ENCODE measurements around the gene HNRNPL. TPM values are rescaled to one million over a fixed set of nuclear protein-coding genes. Genes with fewer than 3 reads are reported as not detected.
A peak's percentile ranks its signal among the peaks of the same experiment; 100 is the strongest.

The HNRNPL gene
- total and polyA plus RNA-seq, 2 donors (not counting 1 experiment from before 2014, with no cell fraction given), result 292 to 418 TPM

DNA sequence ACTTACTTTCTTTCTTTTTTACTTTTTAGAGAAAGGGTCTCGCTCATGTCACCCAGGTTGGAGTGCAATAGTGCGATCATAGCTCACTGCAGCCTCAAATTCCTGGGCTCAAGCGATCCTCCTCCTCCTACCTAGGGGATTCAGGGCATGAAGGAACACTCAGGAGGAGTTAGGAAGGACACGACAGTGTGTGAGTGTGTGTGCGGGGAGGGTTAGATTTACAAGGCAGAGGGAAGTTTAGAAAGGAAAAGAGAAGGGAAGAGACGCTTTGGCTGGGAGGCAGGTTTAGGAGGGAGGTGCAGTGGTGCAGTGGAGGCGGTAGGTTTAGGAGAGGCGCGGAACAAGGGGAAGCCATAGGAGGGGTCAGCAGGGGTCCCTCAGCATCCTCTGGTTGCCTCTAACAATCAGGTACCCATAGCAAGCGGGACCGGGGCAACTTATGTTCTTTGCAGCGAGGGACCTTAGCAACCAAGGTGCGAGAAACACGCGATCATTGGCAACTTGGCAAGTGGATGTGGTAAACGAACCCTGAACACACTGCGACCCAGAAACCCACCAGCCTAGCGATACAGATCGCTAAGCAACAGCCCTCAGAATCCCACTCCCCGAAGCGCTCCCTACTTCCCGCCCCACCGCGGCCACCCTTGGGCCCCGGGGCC is 49.1 kb upstream of the HNRNPL start:
- Histone ChIP-seq H3K27ac (ENCODE audit: low read length in 2 of 2) (peak overlapping the region; percentile 72 to 99), H2AFZ (ENCODE audit: insufficient read depth, low read depth, low read length, poor library complexity, severe bottlenecking) (peak overlapping the region; percentile 84), H3K4me3 (ENCODE audit: control extremely low read depth in 1 of 5, extremely low read depth in 1 of 5, insufficient read depth in 1 of 5, low read depth in 2 of 5, low read length in 4 of 5) (peak overlapping the region; percentile 76 to 95 (median 85)), H3K4me1 (ENCODE audit: control insufficient read depth in 2 of 2, insufficient read depth in 2 of 2, low read length in 2 of 2) (peaks cover 20 to 30% of the 10 kb centered on the region in 2 donors), H3K27me3 (replicated peaks in 1 of 4; ENCODE audit: control extremely low read depth in 1 of 4, control insufficient read depth in 3 of 4, insufficient read depth in 4 of 4, low read length in 3 of 4) (no peaks in the 10 kb centered on the region), H3K9ac (ENCODE audit: low read length) (peak overlapping the region; percentile 95), H3K36me3 (replicated peaks in 1 of 2; ENCODE audit: control extremely low read depth in 1 of 2, control insufficient read depth in 1 of 2, extremely low read depth in 1 of 2, insufficient read depth in 2 of 2, low read length in 1 of 2) (no peaks in the 10 kb centered on the region), H3K4me2 (replicated peaks; ENCODE audit: low read depth, low read length, poor library complexity, severe bottlenecking) (peak overlapping the region; percentile 81), H3K79me2 (ENCODE audit: control insufficient read depth, insufficient read depth, low read length) (peaks cover 89% of the 10 kb centered on the region), H4K20me1 (ENCODE audit: control insufficient read depth, insufficient read depth, low read length, poor library complexity, severe bottlenecking) (no peaks in the 10 kb centered on the region), H3K9me3 (ENCODE audit: control extremely low read depth in 1 of 3, control insufficient read depth in 2 of 3, insufficient read depth in 1 of 3, low read length in 2 of 3) (peaks cover 0 to 4% (median 0%) of the 10 kb centered on the region in 3 donors)
- peak overlapping the region; percentile 96 for H3K4me3 Mint-ChIP-seq
- ChIA-PET CTCF (no interaction called here), POLR2A (interaction anchor here (1.6 to 1.9 kb wide), 3 partner anchors 47 to 281 kb away, joined by 7 to 13 read pairs (median 8); partner anchors contain the start of genes EIF3K and MAP4K1)
- no peaks in the 10 kb centered on the region for H3K27me3 Mint-ChIP-seq
- H3K9me3 Mint-ChIP-seq (ENCODE audit: insufficient read depth), result no peaks in the 10 kb centered on the region
- ATAC-seq (ENCODE audit: low read depth) (no peak), DNase-seq (no peak)
- intact Hi-C loops (cut with micrococcal nuclease), result loop anchor here (1.0 to 2.0 kb wide), 9 partner anchors 20 to 525 kb away; partner anchors contain the start of genes ACTN4, ECH1, EIF3K and FAM98C
- peak overlapping the region; percentile 94 for H3K27ac Mint-ChIP-seq
- TF ChIP-seq, protein P1, sequence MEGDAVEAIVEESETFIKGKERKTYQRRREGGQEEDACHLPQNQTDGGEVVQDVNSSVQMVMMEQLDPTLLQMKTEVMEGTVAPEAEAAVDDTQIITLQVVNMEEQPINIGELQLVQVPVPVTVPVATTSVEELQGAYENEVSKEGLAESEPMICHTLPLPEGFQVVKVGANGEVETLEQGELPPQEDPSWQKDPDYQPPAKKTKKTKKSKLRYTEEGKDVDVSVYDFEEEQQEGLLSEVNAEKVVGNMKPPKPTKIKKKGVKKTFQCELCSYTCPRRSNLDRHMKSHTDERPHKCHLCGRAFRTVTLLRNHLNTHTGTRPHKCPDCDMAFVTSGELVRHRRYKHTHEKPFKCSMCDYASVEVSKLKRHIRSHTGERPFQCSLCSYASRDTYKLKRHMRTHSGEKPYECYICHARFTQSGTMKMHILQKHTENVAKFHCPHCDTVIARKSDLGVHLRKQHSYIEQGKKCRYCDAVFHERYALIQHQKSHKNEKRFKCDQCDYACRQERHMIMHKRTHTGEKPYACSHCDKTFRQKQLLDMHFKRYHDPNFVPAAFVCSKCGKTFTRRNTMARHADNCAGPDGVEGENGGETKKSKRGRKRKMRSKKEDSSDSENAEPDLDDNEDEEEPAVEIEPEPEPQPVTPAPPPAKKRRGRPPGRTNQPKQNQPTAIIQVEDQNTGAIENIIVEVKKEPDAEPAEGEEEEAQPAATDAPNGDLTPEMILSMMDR (IDR thresholded peaks at IDR 0.05), result no peak
- no peak for TF ChIP-seq EZH2 (IDR thresholded peaks at IDR 0.05; ENCODE audit: borderline replicate concordance, insufficient read depth, low read depth, low read length, poor library complexity, severe bottlenecking)
- peaks cover 35% of the 10 kb centered on the region for H3K4me1 Mint-ChIP-seq
- WGBS (ENCODE audit: insufficient coverage), result 6% methylated on average over 22 of the region's 25 CpGs

GRCh38 chr19:38894968-38895367 is 45.2 kb upstream of the HNRNPL start:
- H3K27me3 Mint-ChIP-seq, result no peaks in the 10 kb centered on the region

More at GRCh38 chr19:38894968-38895367, 45.2 kb upstream of the HNRNPL start:
- peaks cover 21% of the 10 kb centered on the region for H3K4me1 Mint-ChIP-seq
- no peak for ATAC-seq (ENCODE audit: low read depth)
- Histone ChIP-seq H3K4me1 (ENCODE audit: control insufficient read depth in 2 of 2, insufficient read depth in 2 of 2, low read length in 2 of 2) (peaks cover 11 to 18% of the 10 kb centered on the region in 2 donors), H3K4me2 (replicated peaks; ENCODE audit: low read depth, low read length, poor library complexity, severe bottlenecking) (no peak overlapping the region), H3K4me3 (ENCODE audit: control extremely low read depth in 1 of 5, extremely low read depth in 1 of 5, insufficient read depth in 1 of 5, low read depth in 2 of 5, low read length in 4 of 5) (no peak overlapping the region), H3K79me2 (ENCODE audit: control insufficient read depth, insufficient read depth, low read length) (peaks cover 60% of the 10 kb centered on the region), H2AFZ (ENCODE audit: insufficient read depth, low read depth, low read length, poor library complexity, severe bottlenecking) (no peak overlapping the region), H3K9ac (ENCODE audit: low read length) (no peak overlapping the region), H3K27ac (ENCODE audit: low read length in 2 of 2) (no peak overlapping the region), H3K27me3 (replicated peaks in 1 of 4; ENCODE audit: control extremely low read depth in 1 of 4, control insufficient read depth in 3 of 4, insufficient read depth in 4 of 4, low read length in 3 of 4) (no peaks in the 10 kb centered on the region), H3K9me3 (ENCODE audit: control extremely low read depth in 1 of 3, control insufficient read depth in 2 of 3, insufficient read depth in 1 of 3, low read length in 2 of 3) (no peaks in the 10 kb centered on the region), H4K20me1 (ENCODE audit: control insufficient read depth, insufficient read depth, low read length, poor library complexity, severe bottlenecking) (no peaks in the 10 kb centered on the region), H3K36me3 (replicated peaks in 1 of 2; ENCODE audit: control extremely low read depth in 1 of 2, control insufficient read depth in 1 of 2, extremely low read depth in 1 of 2, insufficient read depth in 2 of 2, low read length in 1 of 2) (peaks cover 0 to 6% of the 10 kb centered on the region in 2 experiments)
- no peak overlapping the region for H3K4me3 Mint-ChIP-seq
- 24% methylated on average over 9 of the region's 9 CpGs for WGBS (ENCODE audit: insufficient coverage)
- H3K9me3 Mint-ChIP-seq (ENCODE audit: insufficient read depth), result no peaks in the 10 kb centered on the region
- H3K27ac Mint-ChIP-seq, result no peak overlapping the region
- no peak for DNase-seq
- POLR2A ChIA-PET, result no interaction called here
- intact Hi-C loops (cut with micrococcal nuclease), result no loop called here
- CTCF ChIA-PET, result no interaction called here
- TF ChIP-seq EZH2 (IDR thresholded peaks at IDR 0.05; ENCODE audit: borderline replicate concordance, insufficient read depth, low read depth, low read length, poor library complexity, severe bottlenecking), result no peak
- TF ChIP-seq, protein P1 (IDR thresholded peaks at IDR 0.05), result no peak
